Fibroblast of lung (primary cell): ENCODE results near the gene ITLN1. TPM values are rescaled to one million over a fixed set of nuclear protein-coding genes. Genes with fewer than 3 reads are reported as not detected.

ENCODE experiments used
- DNase-seq, 2 donors: peaks; one replicate each; pipeline versions ENCODE4 v3.0.0 to v3.0.0-alpha.2; 2010; ENCODE audit warnings: low read depth in 2 of 2
- H2AFZ ChIP-seq: 2 replicates; pipeline ENCODE4 v1.5.1; 2012; ENCODE audit warnings: low read length, control low read depth, inconsistent platforms
- H3K27ac ChIP-seq: 2 replicates; pipeline ENCODE4 v1.5.1; 2011; ENCODE audit warnings: low read length, control low read depth; ENCODE audit not compliant: insufficient read depth
- H3K27me3 ChIP-seq: 2 replicates; pipeline ENCODE4 v1.5.1; 2011; ENCODE audit warnings: mild to moderate bottlenecking, low read length; ENCODE audit not compliant: control insufficient read depth, insufficient read depth
- H3K36me3 ChIP-seq: 2 replicates; pipeline ENCODE4 v1.5.1; 2011; ENCODE audit warnings: low read length; ENCODE audit not compliant: control insufficient read depth, insufficient read depth
- H3K4me1 ChIP-seq: 2 replicates; pipeline ENCODE4 v1.5.1; 2011; ENCODE audit warnings: low read length; ENCODE audit not compliant: control insufficient read depth, insufficient read depth; ENCODE audit errors: extremely low read depth
- H3K4me2 ChIP-seq: 2 replicates; pipeline ENCODE4 v1.5.1; 2011; ENCODE audit warnings: low read length, control low read depth; ENCODE audit not compliant: insufficient read depth; ENCODE audit errors: extremely low read depth
- H3K4me3 ChIP-seq, 4 experiments: fragments of 200-600 bp in 1 of 4; sonication (generic) in 1 of 4; replicated peaks in 1 of 4; 2 replicates each; pipeline ENCODE4 v1.5.1; 2011 to 2016; ENCODE audit warnings: low read length in 4 of 4, low read depth in 3 of 4, mild to moderate bottlenecking in 3 of 4, control low read depth in 2 of 4, inconsistent platforms in 1 of 4, mixed read lengths in 1 of 4; ENCODE audit not compliant: insufficient read depth in 1 of 4; ENCODE audit errors: control extremely low read depth in 1 of 4
- H3K79me2 ChIP-seq: 2 replicates; pipeline ENCODE4 v1.5.1; 2012; ENCODE audit warnings: mild to moderate bottlenecking, low read length, inconsistent platforms; ENCODE audit not compliant: control insufficient read depth, insufficient read depth
- H3K9ac ChIP-seq: 2 replicates; pipeline ENCODE4 v1.5.1; 2011; ENCODE audit warnings: mild to moderate bottlenecking, low read length, control low read depth; ENCODE audit not compliant: insufficient read depth
- H3K9me3 ChIP-seq: 2 replicates; pipeline ENCODE4 v1.5.1; 2012; ENCODE audit warnings: low read depth, low read length; ENCODE audit not compliant: control insufficient read depth, insufficient read depth
- H4K20me1 ChIP-seq: 2 replicates; pipeline ENCODE4 v1.5.1; 2011; ENCODE audit warnings: low read length; ENCODE audit not compliant: control insufficient read depth, insufficient read depth; ENCODE audit errors: extremely low read depth
- EZH2 ChIP-seq: IDR thresholded peaks from 2 replicates; pipeline ENCODE4 v1.5.1; 2012; ENCODE audit warnings: low read length, control low read depth, mild to moderate bottlenecking; ENCODE audit errors: missing control alignments
- polyA plus RNA-seq, 2 donors: library from polyadenylated mRNA; depleted of rRNA in 1 of 2; stranded (reverse) in 1 of 2; unstranded in 1 of 2; fragments of >200 nt; gene quantifications; 2 replicates each; pipeline ENCODE4 v1.2.1, GENCODE V29; 2011 to 2012; ENCODE audit warnings: missing spikeins in 1 of 2
- total RNA-seq: library from RNA; depleted of rRNA; stranded (reverse); fragments of >200 nt; gene quantifications from 2 replicates; pipeline ENCODE4 v1.2.1, GENCODE V29; 2014
- TF ChIP-seq, protein P1 (sequence below), 2 donors: IDR thresholded peaks in 1 of 2; conservative IDR thresholded peaks in 1 of 2; 1 replicate in 1 of 2; 2 replicates in 1 of 2; pipeline ENCODE4 v1.5.1; 2011 to 2012; ENCODE audit warnings: low read length in 2 of 2, control low read depth in 1 of 2, inconsistent platforms in 1 of 2, low read depth in 1 of 2, mild to moderate bottlenecking in 1 of 2

Gene ITLN1
- total and polyA plus RNA-seq, 2 donors (not counting 1 experiment from before 2014, with no cell fraction given), result not detected

DNA sequence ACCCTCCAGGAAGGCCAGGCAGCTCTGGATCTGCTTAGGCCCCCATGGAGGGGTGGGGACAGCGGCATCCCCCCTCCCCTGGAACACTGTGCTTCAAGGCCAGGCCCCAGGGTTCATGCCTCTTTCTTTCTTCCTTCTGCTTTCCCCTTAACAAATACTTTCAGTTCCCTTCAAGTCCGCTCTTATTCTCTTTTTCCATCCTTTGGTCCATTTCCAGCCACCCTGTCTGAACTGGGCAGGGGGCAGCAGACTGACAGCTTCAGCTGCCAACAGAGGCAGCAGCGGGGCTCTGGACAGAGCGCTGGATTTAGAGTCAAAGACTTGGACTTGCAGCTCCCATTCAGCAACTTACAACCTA lies 21.2 kb downstream of the ITLN1 start:
- Histone ChIP-seq H3K9me3 (no peaks in the 10 kb centered on the region), H2AFZ (no peak overlapping the region), H3K36me3 (no peaks in the 10 kb centered on the region), H3K9ac (no peak overlapping the region), H3K4me1 (no peaks in the 10 kb centered on the region), H3K4me3 (no peak overlapping the region), H4K20me1 (no peaks in the 10 kb centered on the region), H3K4me2 (no peak overlapping the region), H3K27ac (no peak overlapping the region), H3K27me3 (no peaks in the 10 kb centered on the region), H3K79me2 (no peaks in the 10 kb centered on the region)
- no peak for DNase-seq
- TF ChIP-seq EZH2, result no peak
- TF ChIP-seq, protein P1, sequence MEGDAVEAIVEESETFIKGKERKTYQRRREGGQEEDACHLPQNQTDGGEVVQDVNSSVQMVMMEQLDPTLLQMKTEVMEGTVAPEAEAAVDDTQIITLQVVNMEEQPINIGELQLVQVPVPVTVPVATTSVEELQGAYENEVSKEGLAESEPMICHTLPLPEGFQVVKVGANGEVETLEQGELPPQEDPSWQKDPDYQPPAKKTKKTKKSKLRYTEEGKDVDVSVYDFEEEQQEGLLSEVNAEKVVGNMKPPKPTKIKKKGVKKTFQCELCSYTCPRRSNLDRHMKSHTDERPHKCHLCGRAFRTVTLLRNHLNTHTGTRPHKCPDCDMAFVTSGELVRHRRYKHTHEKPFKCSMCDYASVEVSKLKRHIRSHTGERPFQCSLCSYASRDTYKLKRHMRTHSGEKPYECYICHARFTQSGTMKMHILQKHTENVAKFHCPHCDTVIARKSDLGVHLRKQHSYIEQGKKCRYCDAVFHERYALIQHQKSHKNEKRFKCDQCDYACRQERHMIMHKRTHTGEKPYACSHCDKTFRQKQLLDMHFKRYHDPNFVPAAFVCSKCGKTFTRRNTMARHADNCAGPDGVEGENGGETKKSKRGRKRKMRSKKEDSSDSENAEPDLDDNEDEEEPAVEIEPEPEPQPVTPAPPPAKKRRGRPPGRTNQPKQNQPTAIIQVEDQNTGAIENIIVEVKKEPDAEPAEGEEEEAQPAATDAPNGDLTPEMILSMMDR (conservative IDR thresholded peaks at IDR 0.05 in 1 of 2, IDR thresholded peaks at IDR 0.05 in 1 of 2; ENCODE audit: low read depth in 1 of 2, low read length in 2 of 2), result no peak

DNA sequence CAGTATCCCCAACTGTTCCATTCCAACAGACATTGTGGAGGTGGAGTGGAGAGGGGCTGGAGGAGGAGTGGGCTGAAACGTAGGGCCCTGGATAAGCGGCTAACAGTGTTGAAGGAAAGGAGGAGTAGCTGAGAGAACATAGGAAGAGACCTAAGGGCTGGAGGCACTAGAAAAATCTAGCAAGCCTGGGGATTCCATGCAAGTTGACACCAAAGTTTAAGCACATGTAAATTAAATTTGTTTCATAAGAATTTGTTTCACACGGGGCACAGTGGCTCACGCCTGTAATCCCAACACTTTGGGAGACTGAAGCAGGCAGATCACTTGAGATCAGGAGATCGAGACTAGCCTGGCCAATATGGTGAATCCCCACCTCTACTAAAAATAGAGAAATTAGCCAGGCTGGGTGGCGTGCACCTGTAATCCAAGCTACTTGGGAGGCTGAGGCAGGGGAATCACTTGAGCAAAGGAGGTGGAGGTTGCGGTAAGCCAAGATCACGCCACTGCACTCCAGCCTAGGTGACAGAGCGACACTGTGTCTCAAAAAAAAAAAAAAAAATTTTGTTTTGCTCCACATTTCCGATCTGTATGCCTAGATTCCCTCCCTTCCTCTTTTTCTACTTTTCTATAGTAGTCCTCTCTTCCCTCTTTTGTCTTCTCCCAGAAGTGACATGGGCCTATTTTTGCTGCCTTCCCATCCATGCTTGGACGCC lies 21.8 kb downstream of the ITLN1 start:
- no peaks in the 10 kb centered on the region for H3K9me3 ChIP-seq
- H3K4me1 ChIP-seq, result no peaks in the 10 kb centered on the region
- H4K20me1 ChIP-seq, result no peaks in the 10 kb centered on the region
- H3K4me3 ChIP-seq, result no peak overlapping the region
- no peak for DNase-seq
- H3K79me2 ChIP-seq, result no peaks in the 10 kb centered on the region
- no peak overlapping the region for H3K4me2 ChIP-seq
- H2AFZ ChIP-seq, result no peak overlapping the region
- no peaks in the 10 kb centered on the region for H3K27me3 ChIP-seq
- no peaks in the 10 kb centered on the region for H3K36me3 ChIP-seq
- H3K9ac ChIP-seq, result no peak overlapping the region
- TF ChIP-seq EZH2, result no peak
- TF ChIP-seq, protein P1 (conservative IDR thresholded peaks at IDR 0.05 in 1 of 2, IDR thresholded peaks at IDR 0.05 in 1 of 2; ENCODE audit: low read depth in 1 of 2, low read length in 2 of 2), result no peak
- no peak overlapping the region for H3K27ac ChIP-seq

DNA sequence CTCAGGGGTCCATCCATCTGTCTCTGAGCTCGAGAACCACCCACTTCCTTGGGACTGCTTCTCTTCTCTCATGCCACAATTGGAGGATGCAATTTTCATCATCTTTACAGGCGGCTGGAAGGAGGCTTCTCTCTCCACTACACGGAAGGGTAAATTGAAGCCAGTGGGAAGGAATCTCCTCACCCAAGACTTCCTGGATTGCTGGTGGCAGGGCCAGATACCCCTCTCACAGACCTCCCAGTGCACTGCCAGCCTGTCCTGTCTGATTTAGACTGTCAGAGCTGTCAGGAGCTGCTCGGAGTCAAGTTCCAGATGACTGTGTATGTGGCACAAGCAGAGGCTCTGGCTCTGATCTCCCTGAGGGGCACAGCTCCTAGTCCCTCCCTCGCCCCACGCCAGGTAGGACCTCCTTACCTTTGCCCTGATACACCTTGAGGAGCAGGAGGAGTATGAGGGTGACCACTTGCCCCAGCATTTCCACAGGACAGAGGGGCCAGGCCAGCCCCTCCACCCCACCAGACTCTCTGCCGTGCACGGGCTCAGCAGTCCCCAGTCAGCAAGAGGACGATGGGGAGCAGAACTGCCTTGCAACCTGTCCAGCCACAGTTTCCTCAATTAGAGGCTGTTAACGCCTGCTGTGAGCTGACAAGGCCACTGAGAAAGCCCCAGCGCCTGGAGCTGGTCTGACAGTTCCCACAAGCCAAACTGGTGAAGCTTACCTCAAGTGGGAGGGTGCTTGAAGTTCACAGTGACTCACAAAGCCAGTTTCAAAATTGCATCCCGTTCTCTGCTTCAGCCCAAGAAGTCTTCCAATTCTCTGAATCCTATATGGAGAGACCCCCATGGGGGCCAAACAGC lies 22.5 kb downstream of the ITLN1 start, which contains the start of gene CD244:
CD244 (minus strand) TSS at position 685 of the 858 bp plus-strand sequence; CDS start at position 475, 210 bp downstream.
- Histone ChIP-seq H4K20me1 (no peaks in the 10 kb centered on the region), H3K4me1 (no peaks in the 10 kb centered on the region), H2AFZ (no peak within 1 kb of the TSS), H3K4me2 (no peak within 1 kb of the TSS), H3K27me3 (no peaks in the 10 kb centered on the region), H3K9ac (no peak within 1 kb of the TSS), H3K9me3 (no peaks in the 10 kb centered on the region), H3K27ac (no peak within 1 kb of the TSS), H3K4me3 (no peak within 1 kb of the TSS), H3K36me3 (no peaks in the 10 kb centered on the region), H3K79me2 (no peaks in the 10 kb centered on the region)
- DNase-seq, result no peak
- TF ChIP-seq, protein P1 (conservative IDR thresholded peaks at IDR 0.05 in 1 of 2, IDR thresholded peaks at IDR 0.05 in 1 of 2; ENCODE audit: low read depth in 1 of 2, low read length in 2 of 2), result no peak
- TF ChIP-seq EZH2, result no peak
